H7 (cell line): ENCODE data around the gene CNTFR. TPM values are rescaled to one million over a fixed set of nuclear protein-coding genes. Genes with fewer than 3 reads are reported as not detected.

Source experiments
- DNase-seq: peaks from one replicate; pipeline ENCODE4 v3.0.0; 2012
- H3K27me3 ChIP-seq: 2 replicates; pipeline ENCODE4 v1.6.0; 2011; ENCODE audit warnings: mild to moderate bottlenecking, low read length; ENCODE audit not compliant: control insufficient read depth, insufficient read depth
- H3K36me3 ChIP-seq: replicated peaks from 2 replicates; pipeline ENCODE4 v1.5.1; 2011; ENCODE audit warnings: low read length; ENCODE audit not compliant: control insufficient read depth, insufficient read depth
- H3K4me3 ChIP-seq: 2 replicates; pipeline ENCODE4 v1.5.1; 2011; ENCODE audit warnings: low read depth, mild to moderate bottlenecking, control low read depth, low read length, moderate library complexity; ENCODE audit not compliant: insufficient read depth
- total RNA-seq: library from RNA; depleted of rRNA; stranded (reverse); fragments of >200 nt; shearing (Covaris generic); gene quantifications from 2 replicates; pipeline ENCODE4 v1.2.3, GENCODE V29; 2014

CNTFR gene
- total RNA-seq, 1 experiment from 2014 or later, result 43.2 TPM

GRCh38 chr9:34627716-34628655, 38.5 kb upstream of the CNTFR start:
- H3K4me3 ChIP-seq, result peak overlapping the region; percentile 34; the same call in 1 of the 2 replicates
- peaks cover 92% of the 10 kb centered on the region for H3K27me3 ChIP-seq
- DNase-seq, result no peak
- no peaks in the 10 kb centered on the region for H3K36me3 ChIP-seq

DNA sequence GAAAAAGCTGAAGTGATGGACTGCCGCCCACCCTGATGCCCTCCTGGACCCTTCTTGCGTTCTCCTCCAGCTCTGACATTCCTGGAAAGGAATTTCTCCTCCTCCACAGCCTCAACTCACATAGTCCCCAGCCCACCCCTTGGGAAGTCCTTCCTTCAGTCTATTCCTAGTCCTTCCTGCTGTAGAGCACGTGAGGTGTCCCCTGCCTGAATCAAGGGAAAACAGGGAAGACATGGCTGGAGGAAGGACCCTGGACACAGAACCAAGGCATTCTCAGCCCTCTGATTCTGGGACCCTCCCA, 35.6 kb upstream of the CNTFR start:
- H3K36me3 ChIP-seq, result no peaks in the 10 kb centered on the region
- DNase-seq, result no peak
- no peak overlapping the region for H3K4me3 ChIP-seq
- H3K27me3 ChIP-seq, result peaks cover 73% of the 10 kb centered on the region

DNA sequence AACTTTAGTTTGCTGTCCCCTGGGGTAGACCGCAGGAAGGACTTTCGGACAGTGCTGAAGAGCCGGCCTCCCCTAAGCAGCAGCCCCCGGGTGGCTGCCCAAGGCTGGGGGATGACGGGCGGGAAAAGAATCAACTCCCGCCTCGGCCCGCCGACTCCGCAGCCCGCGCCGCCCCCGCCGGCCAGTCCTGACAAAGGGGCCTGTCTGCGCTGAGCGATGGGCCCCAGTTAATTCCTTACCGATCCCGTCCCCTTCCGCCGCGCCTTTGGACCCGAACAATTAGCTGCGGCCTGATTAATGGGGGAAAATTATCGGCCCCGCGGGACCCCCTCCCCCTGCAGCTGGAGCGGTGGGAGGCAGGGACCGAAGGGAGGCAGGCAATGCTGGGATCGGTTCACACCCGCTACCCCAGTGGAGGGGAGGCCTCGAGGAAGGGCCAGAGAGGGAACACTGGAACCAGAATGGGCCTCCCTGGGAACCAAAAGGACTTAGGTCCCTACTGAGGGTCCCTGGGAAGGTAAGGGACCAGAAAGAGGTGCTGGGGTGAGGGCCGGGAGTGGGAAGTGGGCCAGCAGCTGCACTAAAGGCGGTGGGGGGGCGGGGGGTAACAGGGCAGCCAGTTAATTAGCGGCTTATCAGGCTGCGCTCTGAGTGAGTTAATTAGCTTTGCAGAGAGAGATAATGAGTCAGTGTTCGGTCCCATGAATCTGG, 35.1 kb upstream of the CNTFR start:
- Histone ChIP-seq H3K4me3 (0 out of 2 replicates have a peak overlapping the region, but pooled peaks have one; percentile 5), H3K36me3 (no peaks in the 10 kb centered on the region), H3K27me3 (peaks cover 68% of the 10 kb centered on the region)
- peak; percentile 83 for DNase-seq

GRCh38 chr9:34623374-34624235, 34.1 kb upstream of the CNTFR start:
- Histone ChIP-seq H3K27me3 (peaks cover 58% of the 10 kb centered on the region), H3K4me3 (no peak overlapping the region), H3K36me3 (no peaks in the 10 kb centered on the region)
- peak; percentile 68 for DNase-seq

DNA sequence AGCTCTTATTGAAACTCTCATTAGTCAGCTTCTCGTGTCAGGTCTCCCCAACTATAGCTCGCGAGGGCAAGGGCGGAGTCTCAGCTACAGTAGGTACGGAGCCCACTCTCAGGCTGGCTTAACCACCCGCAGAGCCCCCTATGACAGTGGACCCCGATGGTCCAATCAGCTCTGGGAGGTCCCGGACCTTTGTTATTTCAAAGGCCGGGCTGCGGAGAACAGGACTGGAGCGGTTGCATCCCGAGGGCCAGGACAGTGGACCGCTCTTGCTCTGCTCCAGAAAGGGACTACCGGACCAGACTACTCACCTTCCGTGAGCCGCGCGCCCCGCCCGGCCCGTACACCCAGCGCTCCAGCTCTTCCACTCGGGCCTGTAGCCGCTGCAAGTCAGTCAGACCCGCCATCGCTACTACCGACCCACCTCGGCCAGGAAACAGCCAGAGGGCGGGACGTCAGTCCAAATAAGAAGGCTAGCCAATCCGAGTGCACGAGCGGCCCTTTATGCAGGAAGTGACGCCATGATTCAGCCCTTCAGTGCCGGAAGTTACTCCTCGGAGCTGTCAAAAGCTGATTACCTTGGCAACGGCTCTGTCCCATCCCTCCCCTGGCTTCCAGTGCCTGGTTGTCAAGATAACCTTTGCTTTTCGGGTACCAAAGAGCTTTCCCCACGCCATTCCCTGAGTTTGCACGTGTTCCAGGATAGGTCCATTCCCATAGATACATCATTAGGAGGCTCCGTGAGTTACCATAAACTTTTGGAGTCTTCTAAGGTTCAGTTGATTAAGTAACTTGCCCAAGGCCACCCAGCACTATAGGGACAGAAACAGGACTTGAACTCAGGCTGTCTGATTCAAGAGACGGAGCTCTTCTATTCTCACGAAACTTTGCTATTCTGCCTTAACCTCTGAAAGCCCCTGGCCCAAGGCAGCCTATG, 30.8 kb upstream of the CNTFR start, which contains the start of gene DCTN3:
Gene DCTN3 (minus strand): TSS at position 435 of the 934 bp plus-strand sequence. CDS start 31 bp downstream, at position 404.
- H3K36me3 ChIP-seq, result no peaks in the 10 kb centered on the region
- H3K27me3 ChIP-seq, result peaks cover 25% of the 10 kb centered on the region
- peak within 1 kb of the TSS; percentile 64 for H3K4me3 ChIP-seq
- peak; percentile 96 for DNase-seq

DNA sequence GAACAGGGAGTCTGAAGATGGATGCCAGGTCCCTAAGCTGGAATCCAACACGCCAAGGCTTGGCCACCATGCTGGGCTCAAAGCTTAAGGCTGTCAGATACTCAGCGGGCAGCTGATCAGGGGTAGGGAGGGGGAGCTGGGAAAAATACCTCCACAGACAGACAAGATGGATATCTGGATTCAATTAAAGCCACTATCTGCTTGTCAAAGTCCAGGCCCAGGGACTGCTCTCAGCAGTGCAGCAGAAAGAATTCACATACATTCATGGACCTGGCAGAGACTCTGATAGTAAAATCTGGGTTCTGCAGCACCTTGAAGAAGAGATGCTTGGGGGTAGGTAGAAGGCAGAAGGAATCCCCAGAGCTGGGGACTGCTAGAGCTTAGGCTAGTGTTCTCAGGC, 25.6 kb upstream of the CNTFR start:
- Histone ChIP-seq H3K4me3 (no peak overlapping the region), H3K36me3 (no peaks in the 10 kb centered on the region), H3K27me3 (no peaks in the 10 kb centered on the region; the same call in 1 of the 2 replicates)
- DNase-seq, result no peak

GRCh38 chr9:34612788-34613390, 23.4 kb upstream of the CNTFR start:
- Histone ChIP-seq H3K36me3 (no peaks in the 10 kb centered on the region), H3K4me3 (peak overlapping the region; percentile 79), H3K27me3 (no peaks in the 10 kb centered on the region; the same call in 1 of the 2 replicates)
- peak; percentile 91 for DNase-seq

GRCh38 chr9:34611811-34612787, 22.6 kb upstream of the CNTFR start, which contains the start of gene RPP25L:
Gene RPP25L, minus strand, starts transcription at chr9:34612097. Its CDS starts 801 bp downstream, at chr9:34611296.
- Histone ChIP-seq H3K27me3 (no peaks in the 10 kb centered on the region; the same call in 1 of the 2 replicates), H3K36me3 (no peaks in the 10 kb centered on the region), H3K4me3 (peak within 1 kb of the TSS; percentile 79)
- peak; percentile 98 for DNase-seq

GRCh38 chr9:34611251-34611810, 21.8 kb upstream of the CNTFR start:
- Histone ChIP-seq H3K4me3 (peak overlapping the region; percentile 79), H3K36me3 (no peaks in the 10 kb centered on the region), H3K27me3 (no peaks in the 10 kb centered on the region; the same call in 1 of the 2 replicates)
- DNase-seq, result peak; percentile 62

DNA sequence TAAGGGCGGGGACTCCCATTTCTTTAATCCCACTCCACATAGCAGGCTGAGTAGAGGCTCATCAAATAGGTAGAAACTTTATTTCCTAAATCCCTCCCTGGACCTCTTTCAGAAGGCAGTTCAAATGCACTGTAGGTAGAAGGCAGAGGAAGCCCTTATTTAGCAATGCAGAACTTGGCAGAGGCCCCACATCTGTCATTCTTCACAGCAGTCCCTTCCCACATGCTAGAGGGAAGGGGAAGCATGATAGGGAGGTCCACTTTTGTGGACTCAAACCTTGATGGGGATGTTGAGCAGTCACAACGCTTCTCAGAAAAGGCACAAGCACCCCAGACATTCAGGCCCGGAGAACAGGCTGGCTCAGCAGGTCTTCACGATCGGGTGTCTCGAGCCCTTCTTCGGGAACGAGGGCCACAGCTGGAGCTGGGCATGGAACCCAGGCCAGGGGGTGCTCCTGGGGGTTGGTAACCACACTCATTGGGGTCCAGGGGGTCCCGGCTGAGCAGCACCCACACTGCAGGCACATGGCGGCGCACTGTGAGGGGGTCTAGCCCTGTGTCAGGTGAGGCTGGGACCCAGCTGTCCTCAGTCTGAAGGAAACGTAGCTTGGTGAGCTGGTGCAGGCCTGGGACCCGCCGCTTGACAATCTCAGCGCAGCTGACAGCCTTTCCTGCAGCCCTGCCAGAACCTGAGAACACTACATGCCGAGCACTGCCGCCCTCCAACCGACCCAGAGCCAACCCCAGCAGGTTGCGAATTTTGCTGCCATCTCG, 21.1 kb upstream of the CNTFR start:
- Histone ChIP-seq H3K36me3 (no peaks in the 10 kb centered on the region), H3K27me3 (no peaks in the 10 kb centered on the region; the same call in 1 of the 2 replicates), H3K4me3 (no peak overlapping the region)
- no peak for DNase-seq

GRCh38 chr9:34607331-34607730, 17.8 kb upstream of the CNTFR start:
- no peaks in the 10 kb centered on the region for H3K27me3 ChIP-seq
- H3K4me3 ChIP-seq, result no peak overlapping the region
- DNase-seq, result no peak
- H3K36me3 ChIP-seq, result no peaks in the 10 kb centered on the region
